Measurements from ENCODE around the gene AQP4.

AQP4 gene

GRCh38 chr18:26802330-26803200 is 62.9 kb downstream of the AQP4 start:
- TF ChIP-seq CTCF (conservative IDR thresholded peaks at IDR 0.05): no peak
- no peak overlapping the region for H3K27ac ChIP-seq

Data from VCaP (cell line).